SK-N-SH treated with all-trans-retinoic acid at 6 μM for 48 hours (cell line): ENCODE results near the gene ETV6.

ENCODE experiments used
- ATAC-seq: fragments of 200-7000 bp; cut with Tn5 transposase; 3 replicates; pipeline ENCODE4 v1.9.1; 2020; ENCODE audit warnings: mild to moderate bottlenecking, moderate library complexity
- ARNTL ChIP-seq: fragments of 450-650 bp; formaldehyde crosslinking; IDR thresholded peaks from 2 replicates; pipeline ENCODE4 v1.5.0; 2020; ENCODE audit warnings: low read depth, mild to moderate bottlenecking, moderate library complexity, borderline replicate concordance
- CSDC2 ChIP-seq: fragments of 250-450 bp; sonication (Bioruptor Pico); IDR thresholded peaks from 2 replicates; pipeline ENCODE4 v1.5.0; 2020; ENCODE audit warnings: mild to moderate bottlenecking, moderate library complexity
- ESRRG ChIP-seq: fragments of 250-450 bp; sonication (Bioruptor Pico); IDR thresholded peaks from 2 replicates; pipeline ENCODE4 v1.6.1; 2021; ENCODE audit warnings: mild to moderate bottlenecking
- GLIS3 ChIP-seq: fragments of 250-450 bp; sonication (Bioruptor Pico); IDR thresholded peaks from 2 replicates; pipeline ENCODE4 v1.5.0; 2020; ENCODE audit warnings: mild to moderate bottlenecking, moderate library complexity
- ISL1 ChIP-seq: fragments of 250-450 bp; sonication (Bioruptor Pico); IDR thresholded peaks from 2 replicates; pipeline ENCODE4 v2.1.2; 2022; ENCODE audit warnings: mild to moderate bottlenecking, moderate library complexity
- PPARA ChIP-seq: fragments of 250-450 bp; sonication (Bioruptor Pico); IDR thresholded peaks from 2 replicates; pipeline ENCODE4 v1.5.0; 2020; ENCODE audit warnings: mild to moderate bottlenecking, borderline replicate concordance
- RARB ChIP-seq: fragments of 250-450 bp; sonication (Bioruptor Pico); IDR thresholded peaks from 2 replicates; pipeline ENCODE4 v1.8.0; 2021; ENCODE audit warnings: mild to moderate bottlenecking, moderate library complexity
- SNAI2 ChIP-seq: fragments of 250-450 bp; sonication (Bioruptor Pico); IDR thresholded peaks from 2 replicates; pipeline ENCODE4 v1.5.0; 2020; ENCODE audit warnings: mild to moderate bottlenecking, moderate library complexity
- TCF4 ChIP-seq: fragments of 250-450 bp; sonication (Bioruptor Pico); IDR thresholded peaks from 2 replicates; pipeline ENCODE4 v1.8.0; 2021; ENCODE audit warnings: mild to moderate bottlenecking, moderate library complexity, borderline replicate concordance
- TOX ChIP-seq: fragments of 250-450 bp; sonication (Bioruptor Pico); IDR thresholded peaks from 2 replicates; pipeline ENCODE4 v1.8.0; 2021; ENCODE audit warnings: mild to moderate bottlenecking, moderate library complexity, borderline replicate concordance
- ZFP3 ChIP-seq: fragments of 250-450 bp; sonication (Bioruptor Pico); IDR thresholded peaks from 2 replicates; pipeline ENCODE4 v1.5.0; 2020; ENCODE audit warnings: mild to moderate bottlenecking, moderate library complexity
- ZFP30 ChIP-seq: fragments of 450-650 bp; formaldehyde crosslinking; IDR thresholded peaks from 2 replicates; pipeline ENCODE4 v1.5.0; 2022; ENCODE audit warnings: mild to moderate bottlenecking, moderate library complexity
- ZNF70 ChIP-seq: fragments of 450-650 bp; formaldehyde crosslinking; IDR thresholded peaks from 2 replicates; pipeline ENCODE4 v1.5.0; 2020; ENCODE audit warnings: mild to moderate bottlenecking, moderate library complexity
- ZNF8 ChIP-seq: fragments of 450-650 bp; formaldehyde crosslinking; IDR thresholded peaks from 2 replicates; pipeline ENCODE4 v1.5.0; 2020; ENCODE audit warnings: mild to moderate bottlenecking, moderate library complexity
- TF ChIP-seq, protein P1 (sequence below): fragments of 250-450 bp; sonication (Bioruptor Pico); IDR thresholded peaks from 2 replicates; pipeline ENCODE4 v1.5.1; 2021; ENCODE audit warnings: mild to moderate bottlenecking, moderate library complexity
- TF ChIP-seq, protein P2 (sequence below): fragments of 250-450 bp; sonication (Bioruptor Pico); IDR thresholded peaks from 2 replicates; pipeline ENCODE4 v1.5.1; 2020; ENCODE audit warnings: low read depth, mild to moderate bottlenecking, moderate library complexity
- TF ChIP-seq, protein P3 (sequence below): fragments of 250-450 bp; sonication (Bioruptor Pico); IDR thresholded peaks from 2 replicates; pipeline ENCODE4 v1.5.0; 2020; ENCODE audit warnings: mild to moderate bottlenecking, moderate library complexity
- TF ChIP-seq, protein P4 (sequence below): fragments of 250-450 bp; sonication (Bioruptor Pico); IDR thresholded peaks from 2 replicates; pipeline ENCODE4 v1.8.0; 2020; ENCODE audit warnings: mild to moderate bottlenecking, moderate library complexity, borderline replicate concordance
- TF ChIP-seq, protein P5 (sequence below): fragments of 250-450 bp; sonication (Bioruptor Pico); IDR thresholded peaks from 2 replicates; pipeline ENCODE4 v1.8.0; 2021; ENCODE audit warnings: low read depth, mild to moderate bottlenecking, moderate library complexity, borderline replicate concordance

ETV6 gene

DNA sequence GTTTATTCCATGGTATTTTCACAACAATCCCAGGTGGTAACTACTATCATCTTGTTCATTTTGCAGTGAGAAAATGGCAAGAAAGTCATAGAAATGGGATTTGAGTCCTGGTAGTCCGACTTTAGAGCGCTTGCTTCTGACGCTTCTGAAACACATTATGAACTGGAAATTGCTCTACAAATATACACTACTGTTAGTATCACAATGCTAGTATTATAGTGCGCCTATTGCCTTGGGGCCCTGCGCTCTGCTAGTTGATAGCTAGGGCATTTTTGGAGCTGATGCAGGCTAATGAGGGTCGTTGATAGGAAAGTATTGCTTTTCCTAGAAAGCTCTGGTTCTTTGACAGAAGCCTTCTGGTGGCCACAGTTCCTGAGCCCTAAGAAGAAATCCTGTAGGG lies 61.0 kb downstream of the ETV6 start:
- TF ChIP-seq TCF4 (CRISPR knock-in tag) (no peak), SNAI2 (CRISPR knock-in tag) (no peak), RARB (CRISPR knock-in tag) (no peak), TOX (CRISPR knock-in tag) (no peak), PPARA (no peak)
- TF ChIP-seq, protein P1, sequence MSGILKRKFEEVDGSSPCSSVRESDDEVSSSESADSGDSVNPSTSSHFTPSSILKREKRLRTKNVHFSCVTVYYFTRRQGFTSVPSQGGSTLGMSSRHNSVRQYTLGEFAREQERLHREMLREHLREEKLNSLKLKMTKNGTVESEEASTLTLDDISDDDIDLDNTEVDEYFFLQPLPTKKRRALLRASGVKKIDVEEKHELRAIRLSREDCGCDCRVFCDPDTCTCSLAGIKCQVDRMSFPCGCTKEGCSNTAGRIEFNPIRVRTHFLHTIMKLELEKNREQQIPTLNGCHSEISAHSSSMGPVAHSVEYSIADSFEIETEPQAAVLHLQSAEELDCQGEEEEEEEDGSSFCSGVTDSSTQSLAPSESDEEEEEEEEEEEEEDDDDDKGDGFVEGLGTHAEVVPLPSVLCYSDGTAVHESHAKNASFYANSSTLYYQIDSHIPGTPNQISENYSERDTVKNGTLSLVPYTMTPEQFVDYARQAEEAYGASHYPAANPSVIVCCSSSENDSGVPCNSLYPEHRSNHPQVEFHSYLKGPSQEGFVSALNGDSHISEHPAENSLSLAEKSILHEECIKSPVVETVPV (CRISPR knock-in tag) = no peak
- TF ChIP-seq, protein P2, sequence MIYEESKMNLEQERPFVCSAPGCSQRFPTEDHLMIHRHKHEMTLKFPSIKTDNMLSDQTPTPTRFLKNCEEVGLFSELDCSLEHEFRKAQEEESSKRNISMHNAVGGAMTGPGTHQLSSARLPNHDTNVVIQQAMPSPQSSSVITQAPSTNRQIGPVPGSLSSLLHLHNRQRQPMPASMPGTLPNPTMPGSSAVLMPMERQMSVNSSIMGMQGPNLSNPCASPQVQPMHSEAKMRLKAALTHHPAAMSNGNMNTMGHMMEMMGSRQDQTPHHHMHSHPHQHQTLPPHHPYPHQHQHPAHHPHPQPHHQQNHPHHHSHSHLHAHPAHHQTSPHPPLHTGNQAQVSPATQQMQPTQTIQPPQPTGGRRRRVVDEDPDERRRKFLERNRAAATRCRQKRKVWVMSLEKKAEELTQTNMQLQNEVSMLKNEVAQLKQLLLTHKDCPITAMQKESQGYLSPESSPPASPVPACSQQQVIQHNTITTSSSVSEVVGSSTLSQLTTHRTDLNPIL = no peak
- TF ChIP-seq, all 23 proteins: peak for 0
- no peak for ATAC-seq

DNA sequence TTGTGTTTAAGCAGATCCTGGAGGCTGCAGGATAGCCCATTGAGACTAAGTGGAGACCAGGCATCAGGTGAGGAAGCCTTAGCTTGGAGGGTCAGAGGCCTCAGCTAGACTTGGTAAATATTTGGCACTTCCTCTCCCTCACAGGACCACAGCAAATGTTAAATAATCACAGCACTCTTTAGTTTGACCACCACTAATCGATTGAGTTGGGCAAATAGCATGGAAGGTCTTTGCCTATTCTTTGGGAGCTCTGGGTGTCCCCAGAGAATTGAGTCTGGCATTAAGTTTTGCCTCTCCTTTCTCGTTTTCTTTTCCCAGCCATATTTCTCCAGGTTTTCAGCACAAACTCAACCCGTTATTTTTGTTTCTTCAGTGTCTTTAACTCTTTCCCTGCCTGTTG lies 61.4 kb downstream of the ETV6 start:
- TF ChIP-seq, protein P2 = no peak
- TF ChIP-seq TCF4 (CRISPR knock-in tag) (no peak), ZNF8 (CRISPR knock-in tag) (no peak), ESRRG (CRISPR knock-in tag) (no peak), ISL1 (CRISPR knock-in tag) (no peak), ARNTL (no peak), SNAI2 (CRISPR knock-in tag) (no peak), GLIS3 (no peak), ZFP30 (CRISPR knock-in tag) (no peak), ZNF70 (CRISPR knock-in tag) (no peak), ZFP3 (CRISPR knock-in tag) (no peak), CSDC2 (no peak)
- TF ChIP-seq, protein P3, sequence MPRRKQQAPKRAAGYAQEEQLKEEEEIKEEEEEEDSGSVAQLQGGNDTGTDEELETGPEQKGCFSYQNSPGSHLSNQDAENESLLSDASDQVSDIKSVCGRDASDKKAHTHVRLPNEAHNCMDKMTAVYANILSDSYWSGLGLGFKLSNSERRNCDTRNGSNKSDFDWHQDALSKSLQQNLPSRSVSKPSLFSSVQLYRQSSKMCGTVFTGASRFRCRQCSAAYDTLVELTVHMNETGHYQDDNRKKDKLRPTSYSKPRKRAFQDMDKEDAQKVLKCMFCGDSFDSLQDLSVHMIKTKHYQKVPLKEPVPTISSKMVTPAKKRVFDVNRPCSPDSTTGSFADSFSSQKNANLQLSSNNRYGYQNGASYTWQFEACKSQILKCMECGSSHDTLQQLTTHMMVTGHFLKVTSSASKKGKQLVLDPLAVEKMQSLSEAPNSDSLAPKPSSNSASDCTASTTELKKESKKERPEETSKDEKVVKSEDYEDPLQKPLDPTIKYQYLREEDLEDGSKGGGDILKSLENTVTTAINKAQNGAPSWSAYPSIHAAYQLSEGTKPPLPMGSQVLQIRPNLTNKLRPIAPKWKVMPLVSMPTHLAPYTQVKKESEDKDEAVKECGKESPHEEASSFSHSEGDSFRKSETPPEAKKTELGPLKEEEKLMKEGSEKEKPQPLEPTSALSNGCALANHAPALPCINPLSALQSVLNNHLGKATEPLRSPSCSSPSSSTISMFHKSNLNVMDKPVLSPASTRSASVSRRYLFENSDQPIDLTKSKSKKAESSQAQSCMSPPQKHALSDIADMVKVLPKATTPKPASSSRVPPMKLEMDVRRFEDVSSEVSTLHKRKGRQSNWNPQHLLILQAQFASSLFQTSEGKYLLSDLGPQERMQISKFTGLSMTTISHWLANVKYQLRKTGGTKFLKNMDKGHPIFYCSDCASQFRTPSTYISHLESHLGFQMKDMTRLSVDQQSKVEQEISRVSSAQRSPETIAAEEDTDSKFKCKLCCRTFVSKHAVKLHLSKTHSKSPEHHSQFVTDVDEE (CRISPR knock-in tag) = no peak
- TF ChIP-seq, protein P4, sequence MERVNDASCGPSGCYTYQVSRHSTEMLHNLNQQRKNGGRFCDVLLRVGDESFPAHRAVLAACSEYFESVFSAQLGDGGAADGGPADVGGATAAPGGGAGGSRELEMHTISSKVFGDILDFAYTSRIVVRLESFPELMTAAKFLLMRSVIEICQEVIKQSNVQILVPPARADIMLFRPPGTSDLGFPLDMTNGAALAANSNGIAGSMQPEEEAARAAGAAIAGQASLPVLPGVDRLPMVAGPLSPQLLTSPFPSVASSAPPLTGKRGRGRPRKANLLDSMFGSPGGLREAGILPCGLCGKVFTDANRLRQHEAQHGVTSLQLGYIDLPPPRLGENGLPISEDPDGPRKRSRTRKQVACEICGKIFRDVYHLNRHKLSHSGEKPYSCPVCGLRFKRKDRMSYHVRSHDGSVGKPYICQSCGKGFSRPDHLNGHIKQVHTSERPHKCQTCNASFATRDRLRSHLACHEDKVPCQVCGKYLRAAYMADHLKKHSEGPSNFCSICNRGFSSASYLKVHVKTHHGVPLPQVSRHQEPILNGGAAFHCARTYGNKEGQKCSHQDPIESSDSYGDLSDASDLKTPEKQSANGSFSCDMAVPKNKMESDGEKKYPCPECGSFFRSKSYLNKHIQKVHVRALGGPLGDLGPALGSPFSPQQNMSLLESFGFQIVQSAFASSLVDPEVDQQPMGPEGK (CRISPR knock-in tag) = no peak
- TF ChIP-seq, protein P1 (CRISPR knock-in tag) = no peak
- TF ChIP-seq, protein P5, sequence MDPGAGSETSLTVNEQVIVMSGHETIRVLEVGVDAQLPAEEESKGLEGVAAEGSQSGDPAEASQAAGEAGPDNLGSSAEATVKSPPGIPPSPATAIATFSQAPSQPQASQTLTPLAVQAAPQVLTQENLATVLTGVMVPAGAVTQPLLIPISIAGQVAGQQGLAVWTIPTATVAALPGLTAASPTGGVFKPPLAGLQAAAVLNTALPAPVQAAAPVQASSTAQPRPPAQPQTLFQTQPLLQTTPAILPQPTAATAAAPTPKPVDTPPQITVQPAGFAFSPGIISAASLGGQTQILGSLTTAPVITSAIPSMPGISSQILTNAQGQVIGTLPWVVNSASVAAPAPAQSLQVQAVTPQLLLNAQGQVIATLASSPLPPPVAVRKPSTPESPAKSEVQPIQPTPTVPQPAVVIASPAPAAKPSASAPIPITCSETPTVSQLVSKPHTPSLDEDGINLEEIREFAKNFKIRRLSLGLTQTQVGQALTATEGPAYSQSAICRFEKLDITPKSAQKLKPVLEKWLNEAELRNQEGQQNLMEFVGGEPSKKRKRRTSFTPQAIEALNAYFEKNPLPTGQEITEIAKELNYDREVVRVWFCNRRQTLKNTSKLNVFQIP (CRISPR knock-in tag) = no peak

More for the DNA sequence above, 61.4 kb downstream of the ETV6 start:
- no peak for ATAC-seq
